Measurements from ENCODE around the gene CHKB.

CHKB gene

GRCh38 chr22:50529416-50529896 lies 53.2 kb downstream of the CHKB start:
- H3K4me2 ChIP-seq (ENCODE audit: low read depth, low read length, poor library complexity, severe bottlenecking), result no peak overlapping the region
- H3F3A ChIP-seq (ENCODE audit: insufficient read depth), result peaks cover 17% of the 10 kb centered on the region; the same call in 1 of the 2 replicates

More at GRCh38 chr22:50529416-50529896, 53.2 kb downstream of the CHKB start:
- H3K27me3 ChIP-seq (ENCODE audit: low read length), result no peaks in the 10 kb centered on the region
- no peaks in the 10 kb centered on the region for H3K9me2 ChIP-seq (replicated peaks; ENCODE audit: insufficient read depth, low read length)
- no peak overlapping the region for H3K9ac ChIP-seq (ENCODE audit: low read length)
- no peaks in the 10 kb centered on the region for H3K36me3 ChIP-seq (ENCODE audit: low read length)
- H3K27ac ChIP-seq (ENCODE audit: low read depth, low read length), result no peak overlapping the region
- no peaks in the 10 kb centered on the region for H3K9me3 ChIP-seq (ENCODE audit: insufficient read depth, low read length)
- no peak overlapping the region for H3K4me3 ChIP-seq (ENCODE audit: insufficient read depth, low read length, poor library complexity, severe bottlenecking)
- peaks cover 5% of the 10 kb centered on the region; the same call in 1 of the 2 replicates for H3K79me2 ChIP-seq (ENCODE audit: insufficient read depth, low read length)
- H4K20me1 ChIP-seq (ENCODE audit: low read depth, low read length), result no peaks in the 10 kb centered on the region
- H2AFZ ChIP-seq (ENCODE audit: low read depth, low read length, severe bottlenecking), result no peak overlapping the region
- no peak for TF ChIP-seq CTCF (IDR thresholded peaks at IDR 0.05; ENCODE audit: insufficient read depth, low read length, poor library complexity, severe bottlenecking)
- TF ChIP-seq EZH2phosphoT487 (conservative IDR thresholded peaks at IDR 0.05; ENCODE audit: low read length), result no peak

Measured in SU-DHL-6 (cell line).